Measurements from ENCODE around the gene COQ8A.

GRCh38 chr1:226962421-226963391, 22.6 kb downstream of the COQ8A start:
- TF ChIP-seq EP300 (IDR thresholded peaks at IDR 0.05), result no peak
- no peak for TF ChIP-seq CTCF (IDR thresholded peaks at IDR 0.05)
- TF ChIP-seq POLR2AphosphoS5 (IDR thresholded peaks at IDR 0.05), result no peak
- TF ChIP-seq POLR2A (IDR thresholded peaks at IDR 0.05), result no peak

All from gastroesophageal sphincter (tissue), 3 donors.